ENCODE data around the gene TMEM156. TPM values are rescaled to one million over a fixed set of nuclear protein-coding genes. Genes with fewer than 3 reads are reported as not detected.

The TMEM156 gene
- total RNA-seq, 6 experiments from 2014 or later = 0.29 to 2.8 (median 1.2) TPM; not detected in 1

- intact Hi-C loops (cut with DNase I) = no loop called here
- no peak overlapping the region for H3K4me3 ChIP-seq
- DNase-seq (no peak), ATAC-seq (no peak)
- 74% methylated on average over 7 of the region's 7 CpGs for WGBS (ENCODE audit: insufficient coverage, low coverage, low lambda C conversion rate, missing lambda C conversion rate)
- H3K4me1 ChIP-seq = no peaks in the 10 kb centered on the region
- H3K9me3 ChIP-seq = no peaks in the 10 kb centered on the region
- no peak overlapping the region for H3K27ac ChIP-seq
- H3K36me3 ChIP-seq = no peaks in the 10 kb centered on the region
- no peak for TF ChIP-seq CTCF (IDR thresholded peaks at IDR 0.05)
- TF ChIP-seq POLR2A (IDR thresholded peaks at IDR 0.05) = no peak
- no peaks in the 10 kb centered on the region for H3K27me3 ChIP-seq
Measured at GRCh38 chr4:38980903-38981676, 51.1 kb downstream of the TMEM156 start.

GRCh38 chr4:38979511-38980230 is 52.5 kb downstream of the TMEM156 start:
- no peak overlapping the region for H3K4me3 ChIP-seq
- no peaks in the 10 kb centered on the region for H3K27me3 ChIP-seq
- H3K9me3 ChIP-seq = no peaks in the 10 kb centered on the region
- TF ChIP-seq CTCF (IDR thresholded peaks at IDR 0.05) (no peak), POLR2A (IDR thresholded peaks at IDR 0.05) (no peak)
- DNase-seq = no peak
- intact Hi-C loops (cut with DNase I) = no loop called here
- H3K27ac ChIP-seq = no peak overlapping the region
- H3K36me3 ChIP-seq = no peaks in the 10 kb centered on the region
- ATAC-seq = no peak
- no peaks in the 10 kb centered on the region for H3K4me1 ChIP-seq
- WGBS (ENCODE audit: insufficient coverage, low coverage, low lambda C conversion rate, missing lambda C conversion rate) = 75% methylated on average over 3 of the region's 3 CpGs

- 89% methylated on average over 4 of the region's 4 CpGs for WGBS (ENCODE audit: insufficient coverage, low coverage, low lambda C conversion rate, missing lambda C conversion rate)
Measured at GRCh38 chr4:38979081-38979480, 53.1 kb downstream of the TMEM156 start.

GRCh38 chr4:38976308-38976707 is 55.9 kb downstream of the TMEM156 start:
- DNase-seq (peak; percentile 36 to 82 (median 75)), ATAC-seq (peak; percentile 94 to 97 (median 96))
- TF ChIP-seq POLR2A (IDR thresholded peaks at IDR 0.05) (no peak), CTCF (IDR thresholded peaks at IDR 0.05) (no peak)
- Histone ChIP-seq H3K4me1 (no peaks in the 10 kb centered on the region), H3K27me3 (no peaks in the 10 kb centered on the region), H3K27ac (peak overlapping the region; percentile 42 to 56 (median 54)), H3K9me3 (no peaks in the 10 kb centered on the region), H3K36me3 (no peaks in the 10 kb centered on the region), H3K4me3 (peak overlapping the region in 2 of 3 donors; percentile 14 to 29)
- 48% methylated on average over 7 of the region's 7 CpGs for WGBS (ENCODE audit: insufficient coverage, low coverage, low lambda C conversion rate, missing lambda C conversion rate)
- intact Hi-C loops (cut with DNase I) = no loop called here

More at GRCh38 chr4:38979081-38979480, 53.1 kb downstream of the TMEM156 start:
- no peak for TF ChIP-seq CTCF (IDR thresholded peaks at IDR 0.05)
- no peak for TF ChIP-seq POLR2A (IDR thresholded peaks at IDR 0.05)
- ATAC-seq (no peak), DNase-seq (no peak)
- H3K4me1 ChIP-seq = no peaks in the 10 kb centered on the region
- intact Hi-C loops (cut with DNase I) = no loop called here
- H3K4me3 ChIP-seq = no peak overlapping the region
- H3K27ac ChIP-seq = no peak overlapping the region
- H3K36me3 ChIP-seq = no peaks in the 10 kb centered on the region
- H3K9me3 ChIP-seq = no peaks in the 10 kb centered on the region
- H3K27me3 ChIP-seq = no peaks in the 10 kb centered on the region

Measured in right lobe of liver (tissue), 6 donors.